Stomach smooth muscle (tissue), 2 donors: ENCODE data around the gene PRELID3B.
A peak's percentile ranks its signal among the peaks of the same experiment; 100 is the strongest.

Experiments used
- H3K27ac ChIP-seq: one replicate; pipeline ENCODE4 v1.7.0; 2013; ENCODE audit warnings: mild to moderate bottlenecking, low read length, inconsistent platforms
- H3K27me3 ChIP-seq, 2 donors: one replicate each; pipeline ENCODE4 v1.7.0; 2013; ENCODE audit warnings: low read length in 2 of 2; ENCODE audit not compliant: insufficient read depth in 2 of 2, control insufficient read depth in 1 of 2
- H3K36me3 ChIP-seq, 2 donors: one replicate each; pipeline ENCODE4 v1.7.0; 2013; ENCODE audit warnings: low read length in 2 of 2; ENCODE audit not compliant: control insufficient read depth in 2 of 2, insufficient read depth in 2 of 2
- H3K4me1 ChIP-seq: one replicate; pipeline ENCODE4 v1.7.0; 2013; ENCODE audit warnings: low read length; ENCODE audit not compliant: control insufficient read depth, insufficient read depth
- H3K4me3 ChIP-seq, 2 donors: one replicate each; pipeline ENCODE4 v1.7.0; 2013; ENCODE audit warnings: low read length in 2 of 2
- H3K9ac ChIP-seq, 2 donors: one replicate each; pipeline ENCODE4 v1.7.0; 2013; ENCODE audit warnings: low read length in 2 of 2, mild to moderate bottlenecking in 1 of 2
- H3K9me3 ChIP-seq, 2 donors: one replicate each; pipeline ENCODE4 v1.7.0; 2013; ENCODE audit warnings: low read length in 2 of 2; ENCODE audit not compliant: control insufficient read depth in 2 of 2
- donor health status: healthy.
- donor health status: Pancreatic carcinoma.

PRELID3B gene

DNA sequence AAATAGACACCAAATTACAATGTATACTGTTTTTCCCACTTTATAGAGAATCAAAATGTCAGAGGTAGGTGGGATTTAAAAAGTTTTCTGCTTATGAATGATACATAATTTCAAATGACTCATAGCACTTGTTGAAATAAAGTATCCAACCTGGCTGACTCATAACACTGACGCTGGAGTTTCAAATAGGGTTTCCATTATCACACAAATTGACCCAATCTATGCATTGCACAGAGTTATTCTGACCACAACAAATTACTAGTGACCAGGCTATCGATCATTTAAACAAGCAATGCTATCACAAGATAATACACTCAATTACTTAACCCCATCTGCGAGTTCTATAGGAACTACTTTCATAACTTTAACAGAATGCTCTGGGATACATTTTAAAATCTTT lies 31.9 kb upstream of the PRELID3B start:
- Histone ChIP-seq H3K27ac (no peak overlapping the region), H3K9me3 (no peaks in the 10 kb centered on the region), H3K9ac (no peak overlapping the region), H3K27me3 (peaks cover 5 to 12% of the 10 kb centered on the region in 2 donors), H3K36me3 (no peaks in the 10 kb centered on the region), H3K4me1 (no peaks in the 10 kb centered on the region), H3K4me3 (no peak overlapping the region)

DNA sequence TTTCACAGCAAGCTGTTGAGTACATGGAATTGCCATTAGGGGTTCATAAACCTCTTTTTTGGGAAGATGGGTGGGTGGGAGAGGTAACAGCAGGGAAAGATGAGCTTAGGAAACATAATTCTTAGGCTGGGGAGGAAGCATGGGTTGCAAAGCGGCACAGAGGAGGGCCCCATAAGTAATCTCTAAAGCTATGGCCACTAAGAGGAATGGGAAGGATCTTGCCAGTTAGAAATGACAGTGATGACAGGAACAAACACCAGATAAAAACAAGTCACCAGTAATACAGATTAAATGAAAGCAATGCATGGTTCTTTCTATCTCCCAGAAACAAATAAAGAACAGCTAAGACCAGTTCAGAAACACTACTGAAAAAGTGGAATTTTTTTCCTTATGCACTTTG lies 31.0 kb upstream of the PRELID3B start:
- H3K27me3 ChIP-seq: peaks cover 5 to 12% of the 10 kb centered on the region in 2 donors
- H3K9me3 ChIP-seq: no peaks in the 10 kb centered on the region
- no peak overlapping the region for H3K4me3 ChIP-seq
- H3K4me1 ChIP-seq: no peaks in the 10 kb centered on the region
- no peaks in the 10 kb centered on the region for H3K36me3 ChIP-seq
- H3K9ac ChIP-seq: no peak overlapping the region
- no peak overlapping the region for H3K27ac ChIP-seq

- no peak overlapping the region for H3K9ac ChIP-seq
- no peaks in the 10 kb centered on the region for H3K4me1 ChIP-seq
- H3K9me3 ChIP-seq: no peaks in the 10 kb centered on the region
- no peaks in the 10 kb centered on the region for H3K36me3 ChIP-seq
- H3K27ac ChIP-seq: no peak overlapping the region
- peaks cover 2 to 9% of the 10 kb centered on the region in 2 donors for H3K27me3 ChIP-seq
- H3K4me3 ChIP-seq: no peak overlapping the region
These were observed 28.6 kb upstream of the PRELID3B start for GRCh38 chr20:59071216-59071615.

DNA sequence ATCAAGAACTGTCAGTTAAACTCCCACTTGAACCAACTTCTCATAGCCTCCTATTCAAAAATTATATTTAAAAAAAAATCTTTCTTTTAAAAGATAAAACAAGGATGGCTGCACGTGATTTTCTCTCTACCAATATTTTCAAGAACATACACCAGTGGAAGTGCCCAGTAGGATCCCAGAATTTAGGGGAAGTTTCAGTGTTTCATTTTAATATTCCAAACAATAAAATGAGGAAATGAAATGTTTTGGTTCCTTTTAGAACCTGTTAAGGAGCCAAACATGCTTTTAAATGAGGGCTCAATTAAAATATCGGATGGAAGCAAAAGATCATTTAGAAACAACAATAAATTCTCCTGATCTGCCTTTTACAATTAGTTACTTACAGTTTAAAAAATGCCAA lies 26.4 kb upstream of the PRELID3B start:
- no peaks in the 10 kb centered on the region for H3K9me3 ChIP-seq
- H3K9ac ChIP-seq: no peak overlapping the region
- no peak overlapping the region for H3K4me3 ChIP-seq
- H3K4me1 ChIP-seq: peaks cover 3% of the 10 kb centered on the region
- peaks cover 2 to 4% of the 10 kb centered on the region in 2 donors for H3K27me3 ChIP-seq
- H3K27ac ChIP-seq: no peak overlapping the region
- no peaks in the 10 kb centered on the region for H3K36me3 ChIP-seq

GRCh38 chr20:59068534-59068933 lies 25.9 kb upstream of the PRELID3B start:
- Histone ChIP-seq H3K27me3 (peaks cover 2 to 4% of the 10 kb centered on the region in 2 donors), H3K36me3 (no peaks in the 10 kb centered on the region), H3K4me1 (peaks cover 5% of the 10 kb centered on the region), H3K27ac (no peak overlapping the region), H3K4me3 (no peak overlapping the region), H3K9me3 (no peaks in the 10 kb centered on the region), H3K9ac (no peak overlapping the region)

DNA sequence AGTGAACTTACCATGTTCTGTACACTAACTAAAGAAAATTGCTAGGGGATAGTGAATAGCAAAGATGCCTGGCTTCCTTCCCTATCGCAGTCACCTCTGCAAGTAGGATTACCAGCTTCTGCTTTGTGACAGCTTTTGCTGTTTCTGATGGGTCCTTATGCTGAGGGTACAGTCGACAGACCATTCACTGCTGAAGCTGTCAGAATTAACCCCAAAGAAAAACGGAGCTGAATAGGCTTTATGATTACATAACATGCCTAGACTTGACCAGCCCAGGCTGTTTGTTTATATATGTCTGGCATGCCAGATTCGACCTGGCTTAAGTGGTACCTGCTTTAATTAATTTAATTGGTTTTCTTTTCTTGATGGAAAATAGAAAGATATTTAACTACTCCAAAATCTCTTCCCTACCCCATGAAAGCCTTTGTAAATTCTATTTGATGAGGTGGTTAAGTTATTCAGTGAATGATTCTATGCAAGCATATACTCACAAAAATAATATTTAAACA lies 21.7 kb upstream of the PRELID3B start:
- H3K27ac ChIP-seq: no peak overlapping the region

DNA sequence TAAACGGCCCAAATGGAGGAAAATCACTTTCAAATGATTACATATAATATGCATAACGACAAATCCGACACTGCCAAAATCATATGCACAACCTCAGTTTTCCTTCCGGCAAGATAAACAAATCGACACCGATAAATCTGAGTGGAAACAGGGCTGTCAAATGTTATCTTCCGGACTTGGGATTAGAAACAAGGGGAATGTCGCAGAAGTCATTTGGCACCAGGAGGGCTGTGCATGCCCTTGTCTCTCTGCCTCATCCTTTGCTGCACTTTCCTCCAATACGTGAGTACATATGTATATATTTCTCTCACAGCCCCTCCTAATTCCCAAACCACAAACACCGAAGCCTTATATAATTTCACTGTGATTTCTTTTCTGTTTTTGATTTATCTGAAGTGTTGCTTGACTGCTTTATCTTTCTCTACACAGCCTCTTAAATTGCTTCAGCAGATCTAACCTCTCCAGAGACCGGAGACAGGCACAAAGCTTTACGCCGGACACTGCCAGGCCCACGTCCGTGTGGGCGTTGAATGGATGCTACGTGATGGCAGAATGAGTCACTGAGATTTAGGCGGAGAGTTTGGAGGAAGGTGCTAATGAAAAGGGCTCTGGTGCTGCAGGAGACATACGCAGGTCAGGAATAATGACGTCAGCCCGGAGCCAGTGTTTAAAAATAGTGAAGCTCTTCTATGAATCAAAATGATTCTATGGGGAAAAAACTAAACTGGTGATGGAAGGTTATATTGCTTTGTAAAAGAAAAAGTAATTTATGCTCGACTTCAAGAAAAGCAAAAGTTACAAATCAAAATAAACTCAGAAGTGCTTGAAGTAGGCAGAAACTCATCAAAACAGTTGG lies 21.0 kb upstream of the PRELID3B start:
- Histone ChIP-seq H3K4me3 (peak overlapping the region; percentile 43 to 52), H3K9ac (peak overlapping the region; percentile 29 to 37), H3K36me3 (no peaks in the 10 kb centered on the region), H3K9me3 (no peaks in the 10 kb centered on the region), H3K27me3 (no peaks in the 10 kb centered on the region), H3K27ac (no peak overlapping the region), H3K4me1 (peaks cover 7% of the 10 kb centered on the region)

More for the DNA sequence above, 21.7 kb upstream of the PRELID3B start:
- peak overlapping the region; percentile 40 to 43 for H3K4me3 ChIP-seq
- no peaks in the 10 kb centered on the region for H3K27me3 ChIP-seq
- peak overlapping the region in 1 of 2 donors; percentile 22 for H3K9ac ChIP-seq
- H3K36me3 ChIP-seq: no peaks in the 10 kb centered on the region
- no peaks in the 10 kb centered on the region for H3K9me3 ChIP-seq
- peaks cover 7% of the 10 kb centered on the region for H3K4me1 ChIP-seq

DNA sequence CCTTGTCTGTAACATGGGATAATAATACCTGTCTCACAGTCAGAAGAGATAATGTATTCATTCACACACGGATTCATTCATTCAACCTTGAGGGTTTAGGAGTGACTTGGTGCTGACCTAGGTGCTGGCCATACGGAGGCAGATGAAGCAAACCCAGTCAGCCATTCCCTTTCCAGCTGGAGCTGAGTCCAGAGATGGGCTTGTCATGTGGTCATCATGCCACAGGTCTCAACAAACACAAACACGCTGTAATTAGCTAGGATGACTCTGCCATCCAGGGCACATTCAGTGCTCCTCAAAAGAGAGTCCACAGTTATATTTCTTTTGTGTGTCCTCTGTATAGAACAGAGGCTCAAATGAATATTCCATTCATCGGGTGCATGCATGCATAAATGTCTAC lies 19.5 kb upstream of the PRELID3B start:
- no peaks in the 10 kb centered on the region for H3K27me3 ChIP-seq
- H3K4me1 ChIP-seq: peaks cover 7% of the 10 kb centered on the region
- no peaks in the 10 kb centered on the region for H3K36me3 ChIP-seq
- no peak overlapping the region for H3K4me3 ChIP-seq
- H3K9ac ChIP-seq: no peak overlapping the region
- H3K27ac ChIP-seq: no peak overlapping the region
- H3K9me3 ChIP-seq: no peaks in the 10 kb centered on the region

DNA sequence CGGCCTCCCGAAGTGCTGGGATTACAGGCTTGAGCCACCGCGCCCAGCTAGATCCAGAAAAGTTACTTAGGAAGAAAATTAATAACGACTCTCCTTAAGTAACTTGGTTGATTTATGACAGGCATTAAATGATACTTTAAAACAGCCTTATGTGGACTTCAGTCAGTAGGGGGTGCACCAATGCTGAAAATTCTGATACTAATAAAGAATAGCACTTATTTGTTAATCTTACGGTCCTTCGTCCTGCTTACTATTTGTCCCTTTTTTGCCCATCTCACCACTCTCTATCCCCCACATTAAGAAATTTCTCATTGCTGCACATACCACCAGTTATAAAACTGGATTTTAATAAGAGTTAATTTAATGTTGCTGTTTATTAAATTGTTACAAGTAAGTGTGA lies 12.7 kb upstream of the PRELID3B start:
- no peak overlapping the region for H3K27ac ChIP-seq
- no peak overlapping the region for H3K4me3 ChIP-seq
- H3K4me1 ChIP-seq: no peaks in the 10 kb centered on the region
- H3K9ac ChIP-seq: no peak overlapping the region
- H3K36me3 ChIP-seq: no peaks in the 10 kb centered on the region
- peaks cover 3 to 4% of the 10 kb centered on the region in 2 donors for H3K27me3 ChIP-seq
- no peaks in the 10 kb centered on the region for H3K9me3 ChIP-seq

DNA sequence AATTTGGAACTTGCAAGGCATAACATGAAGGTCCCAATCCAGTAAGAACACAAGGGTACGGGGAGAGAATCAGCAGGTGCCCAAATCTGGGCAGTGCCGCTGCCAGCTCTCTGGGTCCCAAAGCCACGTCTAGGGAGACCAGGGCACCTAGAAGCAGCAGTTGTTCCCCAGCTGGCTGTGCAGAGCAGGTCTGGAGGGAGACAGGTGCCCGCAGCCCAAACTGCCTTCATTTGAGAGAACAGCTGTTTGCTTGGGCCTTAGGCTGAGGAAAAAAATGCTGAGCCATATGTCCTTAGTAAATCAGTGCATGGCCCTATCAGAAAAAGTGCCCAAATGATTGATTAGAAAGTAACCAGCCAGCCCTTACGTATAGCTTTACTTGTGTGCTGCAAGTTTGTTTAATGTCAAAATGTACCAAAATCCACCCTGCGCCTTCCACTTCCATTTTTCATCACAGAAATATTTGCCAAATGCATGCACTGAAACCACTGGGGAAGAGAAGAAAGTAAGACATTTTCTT lies 9.1 kb upstream of the PRELID3B start:
- no peak overlapping the region for H3K9ac ChIP-seq
- H3K9me3 ChIP-seq: no peaks in the 10 kb centered on the region
- no peak overlapping the region for H3K4me3 ChIP-seq
- peaks cover 3 to 4% of the 10 kb centered on the region in 2 donors for H3K27me3 ChIP-seq
- H3K4me1 ChIP-seq: no peaks in the 10 kb centered on the region
- no peak overlapping the region for H3K27ac ChIP-seq
- H3K36me3 ChIP-seq: no peaks in the 10 kb centered on the region

DNA sequence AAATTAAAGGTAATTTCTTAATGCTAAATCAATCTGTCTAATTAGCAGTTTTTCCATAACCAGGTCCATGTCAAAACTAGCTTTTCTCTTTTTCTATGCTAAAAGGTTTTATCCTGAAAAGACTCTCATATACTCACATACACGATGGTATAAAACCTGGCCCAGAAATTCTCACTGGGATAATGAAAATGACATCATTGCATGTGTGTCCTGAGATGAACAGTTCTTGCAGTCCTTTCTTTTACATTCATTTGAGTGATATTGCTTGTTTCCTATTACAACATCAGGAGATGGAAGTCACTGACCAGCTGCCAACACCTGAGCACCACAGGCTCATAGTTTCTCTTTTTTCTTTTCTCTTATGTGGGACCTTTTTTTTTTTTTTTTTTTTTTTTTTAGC lies 7.9 kb upstream of the PRELID3B start:
- Histone ChIP-seq H3K9me3 (no peaks in the 10 kb centered on the region), H3K27me3 (peaks cover 3 to 4% of the 10 kb centered on the region in 2 donors), H3K4me1 (no peaks in the 10 kb centered on the region), H3K4me3 (no peak overlapping the region), H3K9ac (no peak overlapping the region), H3K27ac (no peak overlapping the region), H3K36me3 (no peaks in the 10 kb centered on the region)
